OCI-LY7 (cell line): ENCODE data around the gene C14orf132. TPM values are rescaled to one million over a fixed set of nuclear protein-coding genes. Genes with fewer than 3 reads are reported as not detected.

Experiments
- BruUV-seq: library from RNA; stranded (reverse); fragments of 400-500 nt; replicated peaks from 2 replicates; lab custom pipeline; 2021; lab: Mats Ljungman, UMichigan
- CTCF ChIA-PET: fragments of 300-600 bp; sonication (Branson Sonifier 250); formaldehyde crosslinking; loops from one replicate; lab custom pipeline; 2022; ENCODE audit warnings: antibody characterized with exemption; ENCODE audit not compliant: unreplicated experiment; lab: Charles Lee
- POLR2A ChIA-PET: fragments of 300-600 bp; sonication (Branson Sonifier 250); formaldehyde crosslinking; loops from one replicate; lab custom pipeline; 2022; ENCODE audit warnings: antibody characterized with exemption; lab: Charles Lee
- DNase-seq: peaks from one replicate; pipeline ENCODE4 v3.0.0-alpha.2; 2015; ENCODE audit warnings: low spot score
- H2AFZ ChIP-seq: fragments of 200-600 bp; sonication (generic), shearing (Covaris generic); 2 replicates; pipeline ENCODE4 v1.6.1; 2014; ENCODE audit warnings: mild to moderate bottlenecking, antibody characterized with exemption, low read length, moderate library complexity
- H3K27ac ChIP-seq: fragments of 200-600 bp; sonication (generic); 2 replicates; pipeline ENCODE4 v1.5.1; 2014; ENCODE audit warnings: mixed run types, low read depth, mild to moderate bottlenecking, moderate library complexity, low read length, inconsistent platforms; ENCODE audit not compliant: poor library complexity, severe bottlenecking
- H3K36me3 ChIP-seq: fragments of 200-600 bp; sonication (generic); 2 replicates; pipeline ENCODE4 v1.6.1; 2014; ENCODE audit warnings: mild to moderate bottlenecking, antibody characterized with exemption, low read length, moderate library complexity, mixed read lengths; ENCODE audit not compliant: insufficient read depth
- H3K4me1 ChIP-seq: fragments of 200-600 bp; sonication (generic); 2 replicates; pipeline ENCODE4 v1.5.1; 2014; ENCODE audit warnings: mild to moderate bottlenecking, low read length; ENCODE audit not compliant: insufficient read depth, poor library complexity, severe bottlenecking
- H3K4me2 ChIP-seq: fragments of 200-600 bp; sonication (generic); 2 replicates; pipeline ENCODE4 v1.6.1; 2014; ENCODE audit warnings: mild to moderate bottlenecking, low read length
- H3K4me3 ChIP-seq: fragments of 200-600 bp; sonication (generic); 2 replicates; pipeline ENCODE4 v1.5.1; 2014; ENCODE audit warnings: mild to moderate bottlenecking, low read depth, low read length; ENCODE audit not compliant: poor library complexity, severe bottlenecking
- H3K79me2 ChIP-seq: fragments of 200-600 bp; sonication (generic); 2 replicates; pipeline ENCODE4 v1.6.1; 2016; ENCODE audit warnings: low read depth, mild to moderate bottlenecking, low read length, moderate library complexity, mixed read lengths; ENCODE audit not compliant: insufficient read depth
- H3K9me2 ChIP-seq: fragments of 200-600 bp; sonication (generic); 2 replicates; pipeline ENCODE4 v1.6.1; 2016; ENCODE audit warnings: mild to moderate bottlenecking, low read length, mixed read lengths; ENCODE audit not compliant: insufficient read depth
- H3K9me3 ChIP-seq: fragments of 200-600 bp; sonication (generic); 2 replicates; pipeline ENCODE4 v1.6.1; 2014; ENCODE audit warnings: mild to moderate bottlenecking, mixed run types, low read length, mixed read lengths
- H4K20me1 ChIP-seq: fragments of 200-600 bp; sonication (generic); 2 replicates; pipeline ENCODE4 v1.6.1; 2014; ENCODE audit warnings: mild to moderate bottlenecking, antibody characterized with exemption, low read length, moderate library complexity, mixed read lengths; ENCODE audit not compliant: insufficient read depth
- EZH2phosphoT487 ChIP-seq: fragments of 200-600 bp; sonication (generic); IDR thresholded peaks from 2 replicates; pipeline ENCODE4 v1.6.1; 2018; ENCODE audit warnings: low read depth, borderline replicate concordance, mild to moderate bottlenecking, mixed run types, antibody characterized with exemption, low read length, moderate library complexity, mixed read lengths
- intact Hi-C: fragments of 100-400 bp; cut with micrococcal nuclease; formaldehyde crosslinking; loops from one replicate; pipeline ENCODE4 v1.10.0; 2022; ENCODE audit not compliant: unreplicated experiment
- total RNA-seq, 2 experiments: library from RNA; depleted of rRNA in 1 of 2; stranded (reverse); fragments of >200 nt in 1 of 2; shearing (Covaris generic) in 1 of 2; gene quantifications; 2 replicates each; pipeline ENCODE4 v1.2.3, GENCODE V29; 2014 to 2022
- TF ChIP-seq, protein P1 (sequence below): fragments of 200-600 bp; sonication (generic); conservative IDR thresholded peaks from 2 replicates; pipeline ENCODE4 v1.5.1; 2014; ENCODE audit warnings: mild to moderate bottlenecking, antibody characterized with exemption, low read length, moderate library complexity, mixed read lengths

The C14orf132 gene
- total RNA-seq, 2 experiments from 2014 or later: 0.27 TPM; not detected in 1

DNA sequence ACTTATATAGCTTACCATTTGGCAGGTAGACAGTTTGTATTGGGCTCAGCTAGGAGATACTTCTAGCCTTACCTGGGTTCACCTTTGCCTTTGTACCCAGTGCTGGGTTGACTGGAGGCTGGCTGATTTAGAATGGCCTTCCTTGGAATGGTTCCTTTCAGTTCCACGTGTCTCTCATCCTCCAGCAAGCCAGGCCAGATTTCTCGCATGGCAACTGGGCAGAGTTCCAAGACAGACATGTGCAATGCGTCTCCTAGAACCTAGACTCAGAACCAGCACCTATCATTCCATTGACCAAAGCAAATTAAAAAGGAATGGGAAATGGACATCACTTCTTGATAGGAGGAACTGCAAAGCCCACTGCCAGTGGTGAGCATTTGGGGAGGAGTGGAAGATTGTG lies 86.4 kb downstream of the C14orf132 start:
- no peaks in the 10 kb centered on the region for H3K9me3 ChIP-seq
- intact Hi-C loops: no loop called here
- no peak for DNase-seq
- H2AFZ ChIP-seq: no peak overlapping the region
- no peaks in the 10 kb centered on the region for H4K20me1 ChIP-seq
- no peaks in the 10 kb centered on the region for H3K79me2 ChIP-seq
- H3K36me3 ChIP-seq: no peaks in the 10 kb centered on the region
- H3K9me2 ChIP-seq: no peaks in the 10 kb centered on the region
- BruUV-seq: no TSS peak
- no peaks in the 10 kb centered on the region for H3K4me1 ChIP-seq
- no peak overlapping the region for H3K27ac ChIP-seq
- no peak for TF ChIP-seq EZH2phosphoT487
- TF ChIP-seq, protein P1, sequence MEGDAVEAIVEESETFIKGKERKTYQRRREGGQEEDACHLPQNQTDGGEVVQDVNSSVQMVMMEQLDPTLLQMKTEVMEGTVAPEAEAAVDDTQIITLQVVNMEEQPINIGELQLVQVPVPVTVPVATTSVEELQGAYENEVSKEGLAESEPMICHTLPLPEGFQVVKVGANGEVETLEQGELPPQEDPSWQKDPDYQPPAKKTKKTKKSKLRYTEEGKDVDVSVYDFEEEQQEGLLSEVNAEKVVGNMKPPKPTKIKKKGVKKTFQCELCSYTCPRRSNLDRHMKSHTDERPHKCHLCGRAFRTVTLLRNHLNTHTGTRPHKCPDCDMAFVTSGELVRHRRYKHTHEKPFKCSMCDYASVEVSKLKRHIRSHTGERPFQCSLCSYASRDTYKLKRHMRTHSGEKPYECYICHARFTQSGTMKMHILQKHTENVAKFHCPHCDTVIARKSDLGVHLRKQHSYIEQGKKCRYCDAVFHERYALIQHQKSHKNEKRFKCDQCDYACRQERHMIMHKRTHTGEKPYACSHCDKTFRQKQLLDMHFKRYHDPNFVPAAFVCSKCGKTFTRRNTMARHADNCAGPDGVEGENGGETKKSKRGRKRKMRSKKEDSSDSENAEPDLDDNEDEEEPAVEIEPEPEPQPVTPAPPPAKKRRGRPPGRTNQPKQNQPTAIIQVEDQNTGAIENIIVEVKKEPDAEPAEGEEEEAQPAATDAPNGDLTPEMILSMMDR: no peak
- ChIA-PET CTCF (no interaction called here), POLR2A (interaction anchor here (1.2 kb wide), 1 partner anchor 25 kb away, joined by 4 read pairs; no protein-coding TSS in a partner anchor)
- H3K4me2 ChIP-seq: no peak overlapping the region
- H3K4me3 ChIP-seq: no peak overlapping the region

DNA sequence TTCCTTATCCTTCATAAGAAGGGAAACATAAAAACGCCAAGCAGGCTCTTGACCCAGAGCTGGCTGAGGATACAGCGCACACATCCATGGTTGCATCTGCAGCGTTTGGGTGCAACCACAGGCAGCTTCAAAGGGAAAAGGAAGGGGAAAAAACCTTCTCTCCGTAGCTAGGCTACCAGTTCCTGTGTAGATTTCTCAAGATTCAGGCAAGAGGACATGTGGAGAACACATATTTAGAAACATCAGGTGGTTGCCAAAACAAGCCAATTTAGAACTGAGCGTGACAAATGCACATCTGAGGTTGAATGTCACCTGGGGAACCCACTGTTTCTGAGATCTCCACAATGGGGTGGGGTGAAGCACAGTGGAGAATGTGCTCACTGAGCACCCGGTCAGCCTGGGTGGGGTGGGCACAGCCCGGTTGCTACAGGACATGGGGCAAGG lies 87.2 kb downstream of the C14orf132 start:
- TF ChIP-seq EZH2phosphoT487: no peak
- TF ChIP-seq, protein P1: no peak
- Histone ChIP-seq H3K9me3 (no peaks in the 10 kb centered on the region), H3K36me3 (no peaks in the 10 kb centered on the region), H4K20me1 (no peaks in the 10 kb centered on the region), H3K4me1 (no peaks in the 10 kb centered on the region), H3K27ac (no peak overlapping the region), H2AFZ (no peak overlapping the region), H3K79me2 (no peaks in the 10 kb centered on the region), H3K4me3 (no peak overlapping the region), H3K4me2 (no peak overlapping the region), H3K9me2 (no peaks in the 10 kb centered on the region)
- intact Hi-C loops: no loop called here
- no TSS peak for BruUV-seq
- ChIA-PET POLR2A (interaction anchor here (0.6 to 1.0 kb wide), 2 partner anchors 8 to 354 kb away, joined by 3 read pairs; no protein-coding TSS in a partner anchor), CTCF (no interaction called here)
- no peak for DNase-seq

DNA sequence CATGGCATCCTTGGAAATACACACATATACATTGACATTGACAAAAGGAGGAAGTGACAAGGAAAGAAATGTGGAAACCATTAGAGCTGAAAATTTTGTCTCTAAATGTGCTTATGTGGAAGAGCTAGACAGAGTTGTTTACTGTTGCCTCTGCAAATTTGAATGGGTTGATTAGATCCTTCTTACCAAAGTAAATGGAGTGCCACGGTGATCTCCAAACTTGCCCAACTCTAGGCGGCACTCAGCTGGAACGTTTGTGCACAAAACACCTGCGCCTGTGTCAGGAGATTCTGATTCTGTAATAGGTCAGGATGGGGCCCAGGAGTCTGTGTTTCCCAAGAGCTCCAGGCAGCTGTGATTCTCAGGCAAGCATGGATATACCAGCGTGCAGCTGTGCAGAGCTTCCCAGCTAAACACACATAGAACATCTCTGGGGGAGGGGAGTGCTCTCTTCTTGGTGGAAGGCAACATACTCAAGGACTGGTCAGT lies 87.7 kb downstream of the C14orf132 start:
- H4K20me1 ChIP-seq: no peaks in the 10 kb centered on the region
- CTCF ChIA-PET: no interaction called here
- POLR2A ChIA-PET: interaction anchor here (1.0 to 1.2 kb wide), 2 partner anchors 9 to 20 kb away, joined by 3 read pairs; no protein-coding TSS in a partner anchor
- H3K27ac ChIP-seq: no peak overlapping the region
- intact Hi-C loops: no loop called here
- H3K9me2 ChIP-seq: no peaks in the 10 kb centered on the region
- H2AFZ ChIP-seq: no peak overlapping the region
- DNase-seq: no peak
- H3K36me3 ChIP-seq: no peaks in the 10 kb centered on the region
- H3K9me3 ChIP-seq: no peaks in the 10 kb centered on the region
- no peak overlapping the region for H3K4me2 ChIP-seq
- no TSS peak for BruUV-seq
- no peak for TF ChIP-seq EZH2phosphoT487
- TF ChIP-seq, protein P1: no peak
- no peak overlapping the region for H3K4me3 ChIP-seq
- H3K79me2 ChIP-seq: no peaks in the 10 kb centered on the region
- H3K4me1 ChIP-seq: no peaks in the 10 kb centered on the region
